ENCODE data around the gene ACAD10. TPM values are rescaled to one million over a fixed set of nuclear protein-coding genes. Genes with fewer than 3 reads are reported as not detected.

The ACAD10 gene
- total and polyA plus RNA-seq, 4 donors = 10.7 to 34.8 (median 21.2) TPM

- H3K4me1 ChIP-seq (ENCODE audit: control insufficient read depth in 4 of 4, insufficient read depth in 4 of 4, low read length in 3 of 4) = peaks cover 0 to 33% (median 23%) of the 10 kb centered on the region in 4 donors
- H3K4me3 ChIP-seq (ENCODE audit: low read depth in 1 of 3, low read length in 3 of 3) = no peak overlapping the region
- H3K9me3 ChIP-seq (ENCODE audit: control insufficient read depth in 4 of 4, low read length in 3 of 4) = no peaks in the 10 kb centered on the region
- H3K27ac ChIP-seq (ENCODE audit: low read depth in 1 of 2, low read length in 2 of 2) = peak overlapping the region; percentile 7 to 43
- TF ChIP-seq SP1 (IDR thresholded peaks at IDR 0.05) (peak; percentile 77), JUND (IDR thresholded peaks at IDR 0.05) (no peak), GABPA (IDR thresholded peaks at IDR 0.05 in 1 of 2, conservative IDR thresholded peaks at IDR 0.05 in 1 of 2) (no peak), RAD21 (IDR thresholded peaks at IDR 0.05) (peak; percentile 20 to 64), HNF4A (conservative IDR thresholded peaks at IDR 0.05) (peak; percentile 86 to 96), HNF4G (IDR thresholded peaks at IDR 0.05) (peak; percentile 84), REST (IDR thresholded peaks at IDR 0.05) (no peak), ZBTB33 (IDR thresholded peaks at IDR 0.05) (no peak), FOXA2 (IDR thresholded peaks at IDR 0.05) (no peak), EGR1 (IDR thresholded peaks at IDR 0.05; ENCODE audit: low read depth in 2 of 2) (no peak), TAF1 (conservative IDR thresholded peaks at IDR 0.05) (no peak), YY1 (IDR thresholded peaks at IDR 0.05) (no peak), FOXA1 (IDR thresholded peaks at IDR 0.05) (no peak), RXRA (IDR thresholded peaks at IDR 0.05) (peak; percentile 57 to 77), NR2F2 (IDR thresholded peaks at IDR 0.05) (peak; percentile 59)
- TF ChIP-seq, protein P1, sequence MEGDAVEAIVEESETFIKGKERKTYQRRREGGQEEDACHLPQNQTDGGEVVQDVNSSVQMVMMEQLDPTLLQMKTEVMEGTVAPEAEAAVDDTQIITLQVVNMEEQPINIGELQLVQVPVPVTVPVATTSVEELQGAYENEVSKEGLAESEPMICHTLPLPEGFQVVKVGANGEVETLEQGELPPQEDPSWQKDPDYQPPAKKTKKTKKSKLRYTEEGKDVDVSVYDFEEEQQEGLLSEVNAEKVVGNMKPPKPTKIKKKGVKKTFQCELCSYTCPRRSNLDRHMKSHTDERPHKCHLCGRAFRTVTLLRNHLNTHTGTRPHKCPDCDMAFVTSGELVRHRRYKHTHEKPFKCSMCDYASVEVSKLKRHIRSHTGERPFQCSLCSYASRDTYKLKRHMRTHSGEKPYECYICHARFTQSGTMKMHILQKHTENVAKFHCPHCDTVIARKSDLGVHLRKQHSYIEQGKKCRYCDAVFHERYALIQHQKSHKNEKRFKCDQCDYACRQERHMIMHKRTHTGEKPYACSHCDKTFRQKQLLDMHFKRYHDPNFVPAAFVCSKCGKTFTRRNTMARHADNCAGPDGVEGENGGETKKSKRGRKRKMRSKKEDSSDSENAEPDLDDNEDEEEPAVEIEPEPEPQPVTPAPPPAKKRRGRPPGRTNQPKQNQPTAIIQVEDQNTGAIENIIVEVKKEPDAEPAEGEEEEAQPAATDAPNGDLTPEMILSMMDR (IDR thresholded peaks at IDR 0.05; ENCODE audit: low read depth, low read length, missing input control) = no peak
- TF ChIP-seq, protein P2, sequence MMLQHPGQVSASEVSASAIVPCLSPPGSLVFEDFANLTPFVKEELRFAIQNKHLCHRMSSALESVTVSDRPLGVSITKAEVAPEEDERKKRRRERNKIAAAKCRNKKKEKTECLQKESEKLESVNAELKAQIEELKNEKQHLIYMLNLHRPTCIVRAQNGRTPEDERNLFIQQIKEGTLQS (IDR thresholded peaks at IDR 0.05) = no peak
- TF ChIP-seq, protein P3, sequence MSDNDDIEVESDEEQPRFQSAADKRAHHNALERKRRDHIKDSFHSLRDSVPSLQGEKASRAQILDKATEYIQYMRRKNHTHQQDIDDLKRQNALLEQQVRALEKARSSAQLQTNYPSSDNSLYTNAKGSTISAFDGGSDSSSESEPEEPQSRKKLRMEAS (IDR thresholded peaks at IDR 0.05) = no peak
- WGBS = 49% methylated on average over 4 of the region's 4 CpGs
- no peak overlapping the region for H3K9ac ChIP-seq (ENCODE audit: low read depth in 1 of 2, low read length in 2 of 2)
- H3K36me3 ChIP-seq (ENCODE audit: control insufficient read depth in 4 of 4, insufficient read depth in 3 of 4, low read depth in 1 of 4, low read length in 3 of 4) = peaks cover 8 to 28% (median 20%) of the 10 kb centered on the region in 4 donors
- H3K27me3 ChIP-seq (ENCODE audit: control insufficient read depth in 4 of 4, insufficient read depth in 4 of 4, low read length in 3 of 4) = no peaks in the 10 kb centered on the region
- no peak for DNase-seq (ENCODE audit: low spot score)
Observed at GRCh38 chr12:111749391-111749790, 63.5 kb downstream of the ACAD10 start.

Measured in liver (tissue), 9 donors.